Measurements from ENCODE around the gene KLF16.

- TF ChIP-seq CTCF (IDR thresholded peaks at IDR 0.05; ENCODE audit: low read length) (no peak), EZH2 (IDR thresholded peaks at IDR 0.05; ENCODE audit: borderline replicate concordance, low read length) (no peak)
Measured at GRCh38 chr19:1844513-1845124, 18.8 kb downstream of the KLF16 start.

Data from OCI-LY1 (cell line).